ENCODE results near the gene A1BG.
"Not testable (repeated sequence)": the region's sequence is repeated elsewhere in the genome, so short reads cannot be mapped to it uniquely, and the experiment has no call there.

The A1BG gene

DNA sequence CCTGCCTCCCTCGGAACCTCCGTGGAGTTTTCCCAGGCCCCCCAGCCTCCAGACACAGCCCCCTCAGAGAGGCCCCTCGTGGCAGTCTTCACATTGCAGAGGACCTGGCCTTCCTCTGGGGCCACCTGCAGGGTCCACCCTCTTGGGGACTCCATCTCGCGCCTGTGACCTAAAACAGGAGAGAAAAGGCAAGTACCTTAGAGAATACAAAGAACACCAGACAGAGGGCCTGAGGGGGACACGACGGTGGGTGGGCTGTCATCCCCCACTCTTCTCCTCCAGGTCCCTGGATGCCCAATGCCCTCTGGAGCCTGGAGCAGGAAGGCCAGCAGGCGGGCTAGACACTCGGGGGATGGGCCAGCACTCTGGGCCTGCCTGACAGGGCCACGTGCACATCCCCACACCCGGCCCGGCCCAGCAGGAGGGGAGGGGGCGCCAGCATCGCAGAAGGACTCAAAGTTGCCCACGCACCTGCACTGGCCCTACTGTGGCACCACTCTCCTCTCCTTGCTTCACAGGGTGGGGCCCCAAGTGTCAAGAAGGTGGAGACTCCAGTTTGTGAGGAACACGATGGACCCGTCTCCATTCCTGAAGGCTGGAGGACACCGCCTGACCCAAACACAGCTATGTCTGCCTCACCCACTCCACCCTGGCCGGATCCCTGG is 4.3 kb upstream of the A1BG start:
- DNase-seq (ENCODE audit: low read depth, low spot score): no peak

DNA sequence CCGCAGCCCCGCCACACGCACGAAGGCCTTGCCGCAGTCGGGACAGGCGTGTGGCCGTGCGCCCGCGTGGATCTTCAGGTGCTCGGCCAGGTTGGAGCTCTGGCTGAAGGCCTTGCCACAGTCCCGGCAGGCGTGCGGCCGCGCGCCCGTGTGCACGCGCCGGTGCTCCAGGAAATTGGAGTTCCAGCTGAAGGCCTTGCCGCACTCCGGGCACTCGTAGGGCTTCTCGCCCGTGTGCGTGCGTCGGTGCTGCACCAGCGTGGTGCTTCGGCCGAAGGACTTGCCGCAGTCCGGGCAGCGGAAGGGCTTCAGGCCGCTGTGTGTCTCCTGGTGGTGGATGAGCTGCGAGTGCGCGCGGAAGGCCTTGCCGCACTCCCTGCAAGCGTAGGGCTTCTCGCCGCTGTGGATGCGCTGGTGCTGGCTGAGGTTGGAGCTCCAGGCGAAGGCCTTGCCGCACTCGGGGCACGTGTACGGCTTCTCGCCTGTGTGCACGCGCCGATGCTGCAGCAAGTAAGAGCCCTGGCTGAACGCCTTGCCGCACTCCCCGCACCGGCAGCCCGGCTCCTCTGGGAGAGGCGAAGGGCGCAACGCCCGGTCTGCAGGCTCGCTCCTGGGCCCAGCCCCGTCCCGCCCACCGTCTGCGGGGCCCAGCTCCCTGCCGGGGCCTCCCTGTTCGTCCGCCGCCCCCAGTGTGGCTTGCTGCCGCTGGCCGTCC is 3.6 kb upstream of the A1BG start:
- DNase-seq (ENCODE audit: low read depth, low spot score): no peak

DNA sequence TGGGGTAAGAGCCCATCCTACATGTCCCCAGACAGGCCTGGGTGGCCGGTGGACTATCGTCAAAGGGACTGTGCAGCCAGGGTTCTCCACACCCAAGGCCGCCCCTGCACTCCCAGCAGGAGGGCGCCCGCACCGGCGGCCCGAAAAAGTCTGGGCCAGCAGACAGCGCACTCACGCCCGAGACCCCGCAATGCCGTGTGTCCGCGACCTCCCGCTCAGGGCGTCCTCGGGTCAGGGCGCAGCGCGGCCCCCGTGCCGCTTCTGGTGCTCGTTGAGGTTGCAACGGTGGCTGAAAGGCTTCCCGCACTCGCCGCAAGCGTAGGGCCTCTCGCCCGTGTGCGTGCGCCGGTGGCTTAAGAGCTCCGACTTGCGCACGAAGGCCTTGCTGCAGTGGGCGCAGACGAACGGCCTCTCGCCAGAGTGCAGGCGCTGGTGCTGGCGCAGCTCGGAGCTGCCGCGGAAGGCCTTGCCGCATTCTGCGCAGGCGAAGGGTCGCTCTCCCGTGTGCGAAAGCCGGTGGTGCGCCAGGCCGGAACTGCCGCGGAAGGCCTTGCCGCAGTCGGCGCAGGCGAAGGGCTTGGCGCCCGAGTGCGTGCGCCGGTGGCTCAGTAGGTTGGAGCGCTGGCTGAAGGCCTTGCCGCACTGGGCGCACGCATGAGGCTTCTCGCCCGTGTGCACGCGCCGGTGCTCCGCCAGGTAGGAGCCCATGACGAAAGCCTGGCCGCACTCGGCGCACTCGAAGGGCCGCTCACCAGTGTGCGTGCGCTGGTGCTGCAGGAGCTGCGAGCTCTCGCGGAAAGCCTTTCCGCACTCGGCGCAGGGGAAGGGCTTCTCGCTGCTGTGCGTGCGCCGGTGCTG is 2.8 kb upstream of the A1BG start:
- no peak for DNase-seq (ENCODE audit: low read depth, low spot score)

DNA sequence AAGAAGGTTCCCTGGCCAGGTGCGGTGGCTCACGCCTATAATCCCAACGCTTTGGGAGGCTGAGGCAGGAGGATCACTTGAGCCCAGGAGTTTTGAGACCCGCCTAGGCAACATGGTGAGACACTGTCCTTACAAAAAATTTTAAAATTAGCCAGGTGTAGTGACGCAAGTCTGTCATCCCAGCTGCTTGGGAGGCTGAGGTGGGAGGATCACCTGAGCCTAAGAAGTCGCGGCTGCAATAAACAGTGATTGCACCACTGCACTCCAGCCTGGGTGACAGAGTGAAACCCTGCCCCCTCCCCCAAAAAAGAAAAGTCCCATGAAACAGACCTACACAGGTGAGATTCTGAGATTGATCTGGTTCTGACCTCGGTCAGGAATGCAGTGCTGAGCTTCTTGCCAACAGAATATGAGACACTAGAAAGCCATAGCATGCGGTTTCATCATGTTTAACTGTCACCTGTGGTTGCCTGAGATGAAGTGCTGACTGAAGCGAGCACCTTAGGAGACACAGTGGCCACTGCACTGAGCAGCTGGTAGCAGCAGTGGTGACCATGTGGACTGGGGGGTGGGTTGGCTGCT is 2.0 kb upstream of the A1BG start:
- DNase-seq (ENCODE audit: low read depth, low spot score): no peak

DNA sequence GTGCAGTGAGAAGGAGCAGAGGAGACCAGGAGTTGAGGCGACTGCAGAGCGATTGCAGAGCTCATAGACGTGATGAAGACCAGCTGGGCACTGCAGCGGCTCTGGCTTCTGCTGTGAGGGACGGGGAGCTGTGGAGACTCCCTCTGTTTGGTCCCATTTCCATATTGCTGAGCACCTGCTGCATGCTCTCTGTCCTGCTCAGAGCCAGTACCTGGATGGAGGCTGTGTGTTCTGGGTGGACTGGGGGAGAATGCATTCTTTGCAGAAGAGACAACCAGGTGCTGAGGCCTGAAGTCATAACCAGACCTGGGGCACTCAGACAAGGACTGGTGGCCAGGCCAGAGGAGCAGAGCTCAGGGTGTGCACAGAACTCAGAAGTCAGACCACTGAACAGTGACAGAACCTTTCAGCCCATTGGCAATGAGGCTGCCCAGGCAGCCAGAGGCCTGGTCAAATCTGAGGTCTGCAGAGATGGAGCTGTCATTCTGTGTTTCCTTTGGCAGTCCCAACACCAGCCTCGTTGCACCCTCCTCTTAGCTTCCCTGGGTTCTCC is 1.3 kb upstream of the A1BG start:
- DNase-seq (ENCODE audit: low read depth, low spot score): no peak

DNA sequence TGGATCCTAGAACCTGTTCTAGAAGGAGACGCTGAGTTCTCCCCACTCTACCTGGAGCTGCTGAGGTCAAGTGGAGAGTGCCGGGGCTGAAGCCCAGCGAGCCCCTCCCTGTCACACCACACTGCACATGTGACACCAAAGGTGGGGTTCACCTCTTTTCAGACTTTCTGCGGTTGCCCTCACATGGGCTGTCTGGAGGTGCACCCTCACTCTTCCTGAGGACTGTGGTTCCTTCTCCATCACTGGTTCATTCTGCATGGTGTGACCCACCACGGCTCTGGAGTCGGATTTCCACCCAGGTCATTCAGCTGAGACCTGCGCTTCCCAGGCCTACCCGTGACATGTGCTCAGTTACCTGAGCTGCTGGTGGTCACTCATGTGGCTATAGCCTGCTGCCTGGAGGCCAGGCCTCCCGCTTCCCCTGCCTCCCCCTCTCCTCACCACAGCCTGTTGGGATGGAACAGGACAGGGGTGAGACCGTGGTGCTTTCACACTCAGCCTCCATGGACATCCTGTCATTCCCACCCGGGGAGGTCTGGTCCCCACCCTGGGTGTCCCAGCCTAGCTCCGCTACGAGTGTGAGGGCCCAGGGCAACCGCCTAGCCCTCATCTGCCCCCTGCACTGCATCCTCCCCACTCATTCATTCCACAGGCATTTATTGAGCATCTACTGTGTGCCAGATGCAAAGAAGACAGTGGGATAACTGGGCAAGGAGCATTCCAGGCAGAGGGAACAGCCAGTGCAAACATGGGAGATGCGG is 605 bp upstream of the A1BG start:
- no peak for DNase-seq (ENCODE audit: low read depth, low spot score)

DNA sequence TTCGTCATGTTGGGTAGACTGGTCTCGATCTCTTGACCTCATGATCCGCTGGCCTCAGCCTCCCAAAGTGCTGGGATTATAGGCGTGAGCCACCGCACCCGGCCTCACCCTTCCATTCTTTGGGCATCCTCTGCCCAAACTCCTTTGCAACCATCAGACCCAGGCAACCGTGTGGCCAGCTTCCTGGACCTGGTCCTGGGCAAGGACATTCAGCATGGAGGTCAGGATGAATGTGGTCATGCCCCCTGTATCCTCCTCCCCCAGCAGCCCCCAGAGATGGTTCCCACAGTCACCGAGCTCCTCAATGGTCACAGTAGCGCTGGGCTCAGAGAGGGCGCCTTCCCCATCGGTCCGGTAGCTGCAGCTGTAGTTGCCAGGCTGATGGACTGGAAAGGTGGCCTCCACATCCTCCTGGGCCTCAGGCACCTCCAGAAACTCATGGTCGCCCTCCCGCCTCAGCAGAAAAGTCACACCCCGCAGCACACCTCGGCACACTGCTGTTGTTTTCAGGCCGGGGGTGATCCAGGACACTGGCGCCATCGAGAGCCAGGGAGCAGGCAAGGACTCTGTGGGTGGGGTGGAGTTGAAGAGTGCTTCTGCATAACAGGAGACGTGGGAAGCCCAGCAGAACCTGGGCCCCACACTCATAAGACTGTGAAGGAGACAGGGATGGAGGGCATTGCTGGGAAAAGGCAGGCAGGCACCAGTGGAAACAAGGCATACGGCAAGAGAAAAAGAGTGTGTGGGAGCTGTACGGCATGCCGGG is 1.1 kb downstream of the A1BG start:
- DNase-seq (ENCODE audit: low read depth, low spot score): no peak

DNA sequence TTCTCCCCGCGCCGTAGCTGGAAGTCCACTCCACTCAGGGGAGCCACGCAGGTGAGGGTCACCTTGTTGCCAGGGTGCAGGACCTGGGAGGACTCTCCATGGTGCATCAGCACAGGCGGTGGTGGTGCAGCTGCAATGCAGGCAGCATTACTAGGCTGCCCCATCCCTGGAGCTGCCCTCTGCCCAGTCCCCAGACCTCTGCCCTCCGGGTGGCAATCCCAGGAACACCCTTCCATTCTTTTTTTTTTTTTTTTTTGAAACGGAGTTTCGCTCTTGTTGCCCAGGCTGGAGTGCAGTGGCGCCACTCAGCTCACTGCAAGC is 1.8 kb downstream of the A1BG start:
- no peak for DNase-seq (ENCODE audit: low read depth, low spot score)

DNA sequence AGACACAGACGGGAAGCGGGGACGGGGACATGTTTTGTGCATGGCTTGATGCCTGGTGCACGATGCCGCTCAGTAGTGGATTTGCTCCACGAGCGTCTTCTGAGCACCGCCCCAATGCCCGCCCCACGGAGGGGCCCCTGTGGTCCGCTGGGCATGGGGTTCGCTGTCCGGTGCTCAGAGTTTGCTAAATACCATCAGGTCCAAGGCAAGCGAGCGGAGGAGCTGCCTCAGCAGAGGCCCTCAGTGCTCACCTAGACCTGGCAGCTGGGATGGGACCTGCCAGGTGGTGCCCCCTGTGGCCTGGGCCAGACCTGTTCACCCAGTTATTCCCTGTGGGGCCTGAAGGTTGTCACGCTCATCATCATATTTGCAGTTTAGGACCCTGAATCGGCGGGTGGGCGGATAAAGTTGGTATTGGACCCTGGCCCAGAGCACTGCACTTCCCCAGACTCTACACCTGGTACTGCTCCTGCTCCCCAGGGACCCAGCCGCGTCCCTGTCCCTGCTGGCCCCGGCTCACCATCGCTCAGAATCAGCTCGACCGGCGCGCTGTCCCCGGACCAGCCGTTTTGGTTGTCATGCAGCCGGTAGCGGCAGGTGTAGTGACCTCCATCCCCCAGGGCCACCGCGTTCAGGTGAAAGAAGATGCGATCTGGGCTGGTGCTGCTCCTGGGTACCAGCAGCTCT is 2.3 kb downstream of the A1BG start:
- no peak for DNase-seq (ENCODE audit: low read depth, low spot score)

DNA sequence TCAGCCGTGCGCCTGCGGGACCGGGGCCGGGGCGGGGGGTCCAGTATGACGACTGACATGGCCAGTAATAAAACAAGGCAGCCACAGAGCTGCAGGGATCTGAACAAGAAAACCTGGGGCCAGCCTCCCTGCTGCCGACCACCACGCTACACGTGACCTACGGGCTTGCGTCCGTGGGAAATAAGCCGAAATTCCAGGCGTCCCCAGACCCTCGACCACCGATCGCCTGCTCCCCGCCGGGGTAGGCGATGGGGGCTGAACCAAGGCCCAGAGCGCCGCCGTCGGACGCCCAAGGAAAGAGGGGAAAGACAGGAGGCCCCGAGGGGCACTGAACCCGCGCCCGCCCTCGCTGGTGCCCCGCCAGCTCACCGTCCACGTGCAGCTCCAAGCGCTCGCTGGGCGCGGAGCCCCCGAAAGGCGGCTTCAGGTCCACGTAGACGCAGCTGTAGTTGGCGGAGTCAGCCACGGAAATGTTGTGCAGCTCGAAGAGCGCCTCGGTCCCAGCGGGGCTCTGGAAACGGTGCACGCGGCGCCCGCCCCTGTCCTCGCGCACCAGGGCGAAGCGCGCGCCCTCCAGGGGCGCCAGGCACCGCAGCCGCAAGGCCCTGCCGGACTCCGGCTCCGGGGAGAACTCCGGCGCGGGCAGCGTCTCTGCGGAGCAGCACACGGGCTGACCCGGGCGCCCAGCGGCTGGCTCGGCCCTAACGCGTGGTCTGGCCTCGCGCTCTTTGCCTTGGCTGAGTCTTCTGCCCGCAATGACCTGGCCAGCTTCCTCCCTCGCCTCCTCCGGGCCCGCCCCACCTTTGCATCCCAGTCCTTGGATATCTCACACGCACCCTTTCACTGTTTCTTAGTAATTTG is 3.1 kb downstream of the A1BG start:
- DNase-seq (ENCODE audit: low read depth, low spot score): no peak

DNA sequence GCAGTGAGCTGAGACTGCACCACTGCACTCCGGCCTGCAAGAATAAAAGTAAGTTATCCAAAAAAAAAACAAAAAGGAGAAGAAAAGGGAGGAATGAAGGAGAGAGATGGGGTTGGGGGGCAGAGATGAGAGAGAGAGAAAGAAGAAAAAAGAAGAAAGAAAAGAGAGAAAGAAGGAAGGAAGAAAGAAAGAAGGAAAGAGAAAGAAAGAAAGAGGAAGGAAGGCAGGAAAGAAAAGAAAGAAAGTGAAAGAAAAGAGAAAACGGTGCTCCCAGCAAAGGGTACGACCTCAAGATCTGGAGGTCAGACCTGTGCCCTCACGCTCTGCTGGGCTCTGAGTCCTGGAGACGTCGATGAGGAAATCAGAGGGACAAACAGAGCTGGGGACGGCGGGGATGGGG is 3.7 kb downstream of the A1BG start:
- no peak for DNase-seq (ENCODE audit: low read depth, low spot score)

DNA sequence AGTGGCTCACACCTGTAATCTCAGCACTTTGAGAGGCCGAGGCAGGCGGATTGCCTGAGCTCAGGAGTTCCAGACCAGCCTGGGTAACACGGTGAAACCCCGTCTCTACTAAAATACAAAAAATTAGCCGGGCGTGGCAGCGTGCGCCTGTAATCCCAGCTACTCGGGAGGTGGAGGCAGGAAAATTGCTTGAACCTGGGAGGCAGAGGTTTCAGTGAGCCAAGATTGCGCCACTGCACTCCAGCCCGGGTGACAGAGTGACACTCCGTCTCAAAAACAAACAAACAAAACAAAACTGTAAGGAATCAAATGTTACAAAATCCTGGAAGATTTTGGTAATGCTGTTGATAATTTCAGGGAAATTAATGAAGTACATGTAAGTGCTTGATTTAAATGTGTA is 5.2 kb downstream of the A1BG start:
- DNase-seq (ENCODE audit: low read depth, low spot score): not testable (repeated sequence)

DNA sequence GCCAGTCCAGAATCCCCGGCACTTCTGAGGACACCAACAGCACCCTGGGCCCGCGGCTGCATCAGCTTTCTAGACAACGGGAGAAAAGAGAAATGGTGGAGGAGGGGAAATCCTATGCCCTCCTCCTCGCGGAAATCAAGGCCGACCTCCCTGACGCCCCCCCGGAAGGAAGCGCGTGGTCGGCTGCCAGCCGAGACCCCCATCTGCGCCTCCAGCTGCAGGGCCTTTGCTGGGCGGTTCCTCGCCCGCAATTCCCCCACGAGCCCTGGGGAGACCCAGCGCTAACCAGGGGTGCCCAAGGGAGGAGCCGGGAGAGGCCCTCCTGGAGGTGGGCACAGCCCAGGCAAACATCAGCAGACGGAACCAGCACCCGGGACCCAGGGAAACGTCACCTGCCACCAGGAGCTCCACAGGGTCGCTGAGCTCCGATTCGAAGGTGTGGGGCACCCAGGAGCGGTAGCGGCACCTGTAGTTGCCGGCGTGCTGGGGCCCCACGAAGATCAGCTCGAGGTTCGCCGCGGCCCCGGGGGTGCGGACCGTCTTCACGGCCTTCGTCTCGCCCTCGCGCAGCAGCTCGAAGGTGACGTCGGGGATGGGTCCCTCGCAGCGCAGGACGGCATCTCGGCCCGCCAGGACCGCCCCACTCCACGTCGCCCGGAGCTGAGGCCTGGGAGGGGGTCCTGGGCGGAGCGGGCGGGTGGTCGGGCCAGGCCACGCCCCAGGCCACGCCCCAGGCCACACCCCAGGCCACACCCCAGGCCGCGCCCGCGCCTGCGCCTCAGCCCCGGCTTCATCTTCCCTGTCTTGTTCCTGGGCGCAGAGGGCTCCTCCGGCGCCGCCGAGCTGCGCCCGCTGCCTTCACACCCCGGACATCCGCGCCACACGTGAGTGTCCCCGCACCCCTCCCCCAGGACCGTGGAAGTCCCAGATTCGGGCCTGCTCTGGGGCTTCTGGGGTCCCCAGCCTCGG is 6.0 kb downstream of the A1BG start:
- DNase-seq (ENCODE audit: low read depth, low spot score): no peak

DNA sequence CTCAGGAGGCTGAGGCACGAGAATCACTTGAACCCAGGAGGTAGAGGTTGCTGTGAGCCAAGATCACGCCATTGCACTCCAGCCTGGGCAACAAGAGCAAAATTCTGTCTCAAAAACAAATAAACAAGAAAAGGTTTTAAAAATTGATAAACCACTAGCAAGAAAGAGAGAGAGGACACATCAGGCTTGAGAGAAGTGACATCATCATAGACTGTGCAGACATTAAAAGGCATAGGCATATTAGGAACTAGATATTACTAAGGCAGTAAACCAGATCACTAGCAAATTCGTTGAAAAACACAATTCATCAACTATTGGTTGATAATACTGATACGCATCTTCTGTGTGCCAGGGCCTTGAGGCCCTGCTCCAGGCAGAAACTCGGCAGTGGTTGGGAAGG is 7.7 kb downstream of the A1BG start:
- DNase-seq (ENCODE audit: low read depth, low spot score): no peak

DNA sequence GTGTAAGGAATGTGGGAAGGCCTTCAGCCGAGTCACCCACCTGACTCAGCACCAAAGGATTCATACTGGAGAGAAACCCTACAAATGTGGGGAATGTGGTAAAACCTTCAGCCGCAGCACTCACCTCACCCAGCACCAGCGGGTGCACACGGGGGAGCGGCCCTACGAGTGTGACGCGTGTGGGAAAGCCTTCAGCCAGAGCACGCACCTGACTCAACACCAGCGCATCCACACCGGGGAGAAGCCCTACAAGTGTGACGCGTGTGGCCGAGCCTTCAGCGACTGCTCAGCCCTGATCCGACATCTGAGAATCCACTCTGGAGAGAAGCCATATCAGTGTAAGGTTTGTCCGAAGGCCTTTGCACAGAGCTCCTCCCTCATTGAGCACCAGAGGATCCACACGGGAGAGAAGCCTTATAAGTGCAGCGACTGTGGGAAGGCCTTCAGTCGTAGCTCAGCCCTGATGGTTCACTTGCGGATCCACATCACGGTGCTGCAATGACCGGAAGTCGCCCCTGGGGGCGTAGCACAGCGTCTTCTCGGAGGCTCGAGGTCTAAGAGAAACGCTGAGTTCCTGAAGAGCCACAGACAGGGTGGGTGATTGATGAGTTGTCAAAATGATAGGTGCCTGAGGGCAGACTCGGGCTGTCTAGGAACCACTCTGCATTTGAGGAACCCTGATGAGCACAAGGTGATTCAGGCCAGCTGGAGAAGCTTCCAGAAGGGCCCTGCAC is 14.3 kb downstream of the A1BG start:
- no peak for DNase-seq (ENCODE audit: low read depth, low spot score)

DNA sequence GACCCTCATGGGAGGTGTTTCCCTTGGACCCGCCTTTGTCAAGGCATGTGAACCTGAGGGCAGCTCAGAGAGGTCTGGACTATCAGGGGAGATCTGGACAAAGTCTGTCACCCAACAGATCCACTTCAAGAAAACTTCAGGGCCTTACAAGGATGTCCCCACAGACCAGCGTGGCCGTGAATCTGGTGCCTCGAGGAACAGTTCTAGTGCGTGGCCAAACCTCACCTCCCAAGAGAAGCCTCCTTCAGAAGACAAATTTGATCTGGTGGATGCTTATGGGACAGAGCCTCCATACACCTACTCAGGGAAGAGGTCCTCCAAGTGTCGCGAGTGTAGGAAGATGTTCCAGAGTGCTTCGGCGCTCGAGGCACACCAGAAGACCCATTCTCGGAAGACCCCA is 15.0 kb downstream of the A1BG start:
- DNase-seq (ENCODE audit: low read depth, low spot score): no peak

DNA sequence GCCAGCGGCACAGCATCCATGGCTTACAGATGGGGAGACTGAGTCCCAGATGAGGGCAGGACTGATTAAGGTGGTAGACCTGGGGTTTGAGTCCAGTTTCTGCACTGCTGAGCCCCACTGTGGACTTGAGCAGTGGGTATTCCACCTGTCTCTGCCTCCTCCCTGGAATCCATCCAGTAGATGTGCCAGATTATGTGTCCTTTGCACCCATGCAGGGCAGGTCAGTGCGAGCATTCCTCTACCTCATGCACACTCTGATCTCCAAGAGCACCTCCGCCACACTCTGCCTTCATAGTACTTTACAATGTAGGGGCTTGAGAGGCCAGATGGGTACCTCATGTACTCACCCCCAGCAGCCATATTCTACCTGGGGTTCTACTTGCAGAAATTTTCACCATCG is 16.5 kb downstream of the A1BG start:
- no peak for DNase-seq (ENCODE audit: low read depth, low spot score)
